ENCODE results near the gene GALNTL6. TPM values are rescaled to one million over a fixed set of nuclear protein-coding genes. Genes with fewer than 3 reads are reported as not detected.
A peak's percentile ranks its signal among the peaks of the same experiment; 100 is the strongest.

The GALNTL6 gene
- total RNA-seq, 4 donors from 2014 or later, result 0.26 to 4.0 (median 1.5) TPM; not detected in 1

DNA sequence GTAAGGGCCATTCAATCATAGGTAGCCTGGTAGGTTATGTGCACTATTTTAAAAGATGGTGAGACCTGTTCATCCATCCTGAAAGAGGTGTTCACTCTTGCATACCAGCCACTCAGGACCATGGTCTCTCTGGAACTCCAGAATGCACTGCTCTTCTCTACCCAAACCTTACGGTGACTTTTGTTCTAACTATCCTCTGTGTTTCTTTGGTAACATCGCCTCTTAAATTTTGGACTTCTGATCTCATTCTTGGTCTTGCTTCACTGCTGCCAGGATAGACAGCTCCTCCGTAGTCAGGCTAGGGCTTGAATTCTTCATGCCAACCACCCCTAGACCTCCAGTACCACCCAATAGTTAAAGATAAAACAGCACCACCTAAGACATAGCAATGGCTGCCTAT, 1009.1 kb downstream of the GALNTL6 start:
- no peaks in the 10 kb centered on the region for H3K27me3 ChIP-seq

DNA sequence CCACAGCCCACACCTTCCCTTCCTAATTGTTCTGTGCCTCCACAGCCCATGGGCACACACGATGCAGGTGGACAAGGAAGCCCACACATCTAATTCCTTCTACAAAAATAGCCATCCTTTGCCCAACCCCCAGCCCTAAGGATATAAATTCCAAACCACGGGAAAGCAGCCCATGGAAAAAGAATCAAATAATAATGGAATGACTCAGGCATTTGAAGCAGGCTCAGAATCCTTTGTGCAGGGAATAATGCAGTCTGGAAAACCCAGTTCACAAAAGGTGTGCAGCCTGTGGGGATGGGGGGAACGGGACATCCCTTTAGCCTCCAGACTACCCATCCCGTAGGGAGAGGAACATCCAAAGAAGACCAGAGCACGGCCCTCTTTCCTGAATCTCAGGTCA, 1013.1 kb downstream of the GALNTL6 start:
- H3K27me3 ChIP-seq, result no peaks in the 10 kb centered on the region
- no peak overlapping the region for H3K27ac ChIP-seq
- H3K4me1 ChIP-seq, result no peaks in the 10 kb centered on the region
- H3K36me3 ChIP-seq, result no peaks in the 10 kb centered on the region
- 56% methylated on average over 5 of the region's 5 CpGs for WGBS
- no peak for DNase-seq (ENCODE audit: low spot score in 2 of 2)
- no peaks in the 10 kb centered on the region for H3K9me3 ChIP-seq
- no peak for TF ChIP-seq EP300 (IDR thresholded peaks at IDR 0.05)
- no peak for TF ChIP-seq POLR2AphosphoS5 (IDR thresholded peaks at IDR 0.05)
- TF ChIP-seq, protein P1, sequence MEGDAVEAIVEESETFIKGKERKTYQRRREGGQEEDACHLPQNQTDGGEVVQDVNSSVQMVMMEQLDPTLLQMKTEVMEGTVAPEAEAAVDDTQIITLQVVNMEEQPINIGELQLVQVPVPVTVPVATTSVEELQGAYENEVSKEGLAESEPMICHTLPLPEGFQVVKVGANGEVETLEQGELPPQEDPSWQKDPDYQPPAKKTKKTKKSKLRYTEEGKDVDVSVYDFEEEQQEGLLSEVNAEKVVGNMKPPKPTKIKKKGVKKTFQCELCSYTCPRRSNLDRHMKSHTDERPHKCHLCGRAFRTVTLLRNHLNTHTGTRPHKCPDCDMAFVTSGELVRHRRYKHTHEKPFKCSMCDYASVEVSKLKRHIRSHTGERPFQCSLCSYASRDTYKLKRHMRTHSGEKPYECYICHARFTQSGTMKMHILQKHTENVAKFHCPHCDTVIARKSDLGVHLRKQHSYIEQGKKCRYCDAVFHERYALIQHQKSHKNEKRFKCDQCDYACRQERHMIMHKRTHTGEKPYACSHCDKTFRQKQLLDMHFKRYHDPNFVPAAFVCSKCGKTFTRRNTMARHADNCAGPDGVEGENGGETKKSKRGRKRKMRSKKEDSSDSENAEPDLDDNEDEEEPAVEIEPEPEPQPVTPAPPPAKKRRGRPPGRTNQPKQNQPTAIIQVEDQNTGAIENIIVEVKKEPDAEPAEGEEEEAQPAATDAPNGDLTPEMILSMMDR (IDR thresholded peaks at IDR 0.05), result no peak
- no peak for TF ChIP-seq POLR2A (IDR thresholded peaks at IDR 0.05)
- H3K4me3 ChIP-seq, result no peak overlapping the region

More for the DNA sequence above, 1009.1 kb downstream of the GALNTL6 start:
- DNase-seq (ENCODE audit: low spot score in 2 of 2), result no peak
- TF ChIP-seq EP300 (IDR thresholded peaks at IDR 0.05) (no peak), POLR2A (IDR thresholded peaks at IDR 0.05) (no peak), POLR2AphosphoS5 (IDR thresholded peaks at IDR 0.05) (no peak)
- TF ChIP-seq, protein P1 (IDR thresholded peaks at IDR 0.05), result no peak
- no peak overlapping the region for H3K27ac ChIP-seq
- H3K4me1 ChIP-seq, result no peaks in the 10 kb centered on the region
- H3K9me3 ChIP-seq, result no peaks in the 10 kb centered on the region
- no peak overlapping the region for H3K4me3 ChIP-seq
- WGBS, result 90% methylated on average over 3 of the region's 3 CpGs
- no peaks in the 10 kb centered on the region for H3K36me3 ChIP-seq

DNA sequence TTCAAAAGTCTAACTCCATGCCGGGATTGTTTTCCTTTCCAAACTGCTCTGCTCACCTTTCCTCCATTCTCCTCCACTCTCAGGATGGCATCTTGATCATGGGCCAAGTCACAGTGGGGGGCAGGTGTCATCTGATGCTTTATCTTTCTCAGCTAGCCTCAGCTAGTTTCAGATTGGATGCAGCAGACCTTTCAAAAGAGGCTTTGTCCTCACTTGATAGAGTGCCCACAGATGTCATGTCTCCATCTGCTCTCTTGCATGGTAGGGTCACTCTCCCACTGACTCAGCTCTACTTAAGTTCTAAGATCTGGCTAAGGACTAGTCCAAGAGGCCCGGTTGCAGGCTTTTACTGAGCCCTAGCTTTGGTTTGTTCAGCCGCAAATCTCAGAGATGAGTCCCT, 1013.7 kb downstream of the GALNTL6 start:
- Histone ChIP-seq H3K4me1 (no peaks in the 10 kb centered on the region), H3K9me3 (no peaks in the 10 kb centered on the region), H3K4me3 (no peak overlapping the region), H3K27ac (no peak overlapping the region), H3K27me3 (no peaks in the 10 kb centered on the region), H3K36me3 (no peaks in the 10 kb centered on the region)
- DNase-seq (ENCODE audit: low spot score in 2 of 2), result no peak
- WGBS, result 93% methylated on average over 3 of the region's 3 CpGs
- TF ChIP-seq EP300 (IDR thresholded peaks at IDR 0.05), result no peak
- TF ChIP-seq, protein P1 (IDR thresholded peaks at IDR 0.05), result no peak
- TF ChIP-seq POLR2AphosphoS5 (IDR thresholded peaks at IDR 0.05), result no peak
- TF ChIP-seq POLR2A (IDR thresholded peaks at IDR 0.05), result no peak

DNA sequence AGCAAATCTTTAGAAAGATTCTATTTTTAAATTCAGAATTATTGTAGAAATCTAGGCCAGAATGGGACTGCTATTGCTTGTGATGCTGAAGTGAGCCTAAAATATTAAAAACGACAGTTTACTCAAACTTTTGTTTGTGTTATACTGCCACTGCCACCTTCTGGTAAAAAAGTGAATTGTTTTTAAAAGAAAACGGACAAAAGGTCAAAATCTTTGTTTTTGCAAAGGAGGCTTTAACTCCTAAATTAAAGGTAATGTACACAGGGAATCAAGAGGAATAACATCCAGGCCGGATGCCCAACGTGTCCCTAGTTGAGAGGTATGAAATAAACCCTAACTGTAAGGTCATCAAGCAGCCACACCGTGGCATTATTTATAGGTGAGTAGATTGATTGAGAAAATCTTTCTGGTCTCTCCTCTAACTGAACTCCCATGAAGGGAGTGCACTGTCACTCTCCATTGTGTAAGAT, 1017.1 kb downstream of the GALNTL6 start:
- WGBS, result 12% methylated on average over 5 of the region's 5 CpGs
- no peak for DNase-seq (ENCODE audit: low spot score in 2 of 2)
- TF ChIP-seq POLR2A (IDR thresholded peaks at IDR 0.05), result no peak
- TF ChIP-seq POLR2AphosphoS5 (IDR thresholded peaks at IDR 0.05), result no peak
- TF ChIP-seq, protein P1 (IDR thresholded peaks at IDR 0.05), result peak; percentile 24 to 28
- TF ChIP-seq EP300 (IDR thresholded peaks at IDR 0.05), result no peak

DNA sequence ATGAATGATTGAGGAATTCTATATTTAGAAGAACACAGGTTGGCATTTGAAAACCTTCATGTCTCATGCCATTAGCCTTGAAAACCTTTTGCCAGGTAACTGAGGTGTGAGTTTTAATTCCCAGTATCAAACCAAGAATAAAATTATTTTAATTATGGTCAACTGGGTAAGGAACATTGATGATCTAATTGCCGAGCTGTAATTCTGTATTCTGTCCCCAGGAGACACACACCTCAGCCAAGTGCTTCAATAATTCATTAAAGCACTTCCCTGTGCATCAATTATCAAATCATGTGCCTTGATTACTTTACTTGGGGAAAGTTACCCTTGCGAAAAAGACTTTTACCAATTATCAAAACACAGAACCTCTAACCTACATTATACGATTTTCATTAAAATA, 1023.5 kb downstream of the GALNTL6 start:
- Histone ChIP-seq H3K27ac (no peak overlapping the region), H3K9me3 (no peaks in the 10 kb centered on the region), H3K36me3 (no peaks in the 10 kb centered on the region), H3K4me1 (no peaks in the 10 kb centered on the region), H3K4me3 (no peak overlapping the region), H3K27me3 (no peaks in the 10 kb centered on the region)
- no peak for DNase-seq (ENCODE audit: low spot score in 2 of 2)
- WGBS, result 80% methylated on average over 3 of the region's 3 CpGs
- TF ChIP-seq POLR2AphosphoS5 (IDR thresholded peaks at IDR 0.05) (no peak), EP300 (IDR thresholded peaks at IDR 0.05) (no peak), POLR2A (IDR thresholded peaks at IDR 0.05) (no peak)
- TF ChIP-seq, protein P1 (IDR thresholded peaks at IDR 0.05), result no peak

More for the DNA sequence above, 1017.1 kb downstream of the GALNTL6 start:
- no peaks in the 10 kb centered on the region for H3K27me3 ChIP-seq
- H3K36me3 ChIP-seq, result no peaks in the 10 kb centered on the region
- H3K4me1 ChIP-seq, result no peaks in the 10 kb centered on the region
- no peak overlapping the region for H3K4me3 ChIP-seq
- no peak overlapping the region for H3K27ac ChIP-seq
- no peaks in the 10 kb centered on the region for H3K9me3 ChIP-seq

All from suprapubic skin (tissue), 4 donors.